HG03378 (cell line): ENCODE measurements around the gene TTN.
"Not testable (repeated sequence)": the region's sequence is repeated elsewhere in the genome, so short reads cannot be mapped to it uniquely, and the experiment has no call there.

Experiments used
- ATAC-seq: cut with Tn5 transposase; IDR thresholded peaks from one replicate; pipeline ENCODE4 v1.9.1; 2021; ENCODE audit warnings: mild to moderate bottlenecking, moderate library complexity; ENCODE audit not compliant: unreplicated experiment

TTN gene

DNA sequence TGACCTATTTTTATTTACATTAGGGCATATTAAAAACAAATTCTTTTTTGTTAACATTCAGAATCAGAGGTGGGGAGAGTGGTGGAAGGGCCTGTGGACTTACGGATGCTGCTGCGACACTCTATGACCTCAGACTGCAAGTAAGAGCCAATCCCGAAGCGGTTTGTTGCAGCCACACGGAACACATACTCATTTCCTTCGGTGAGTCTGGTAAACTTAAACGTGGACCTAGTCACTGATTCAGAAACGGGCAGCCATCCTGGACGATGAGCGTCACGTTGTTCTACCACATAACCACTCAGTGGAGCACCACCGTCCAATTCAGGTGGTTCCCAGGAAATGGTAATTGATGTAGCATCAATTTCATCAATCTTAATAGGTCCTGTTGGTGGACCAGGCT is 265.1 kb downstream of the TTN start:
- no peak for ATAC-seq

DNA sequence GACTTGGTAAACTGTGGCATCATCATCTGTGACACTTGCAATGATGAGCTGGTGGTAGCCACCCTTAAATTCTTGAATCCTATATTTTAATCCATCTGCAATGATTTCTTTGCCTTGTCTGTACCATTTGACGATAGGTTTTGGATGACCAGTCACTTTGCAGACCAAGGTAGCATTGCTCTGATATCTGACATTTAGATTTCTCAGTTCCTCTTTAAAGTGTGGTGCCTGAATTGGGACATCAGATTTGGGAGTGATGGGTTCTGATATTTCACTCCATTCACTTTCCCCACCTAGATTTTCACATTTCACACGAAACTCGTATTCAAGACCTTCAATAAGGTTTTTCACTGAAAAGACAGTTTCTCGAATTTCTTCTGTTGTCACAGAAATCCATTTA is 271.2 kb downstream of the TTN start:
- no peak for ATAC-seq

DNA sequence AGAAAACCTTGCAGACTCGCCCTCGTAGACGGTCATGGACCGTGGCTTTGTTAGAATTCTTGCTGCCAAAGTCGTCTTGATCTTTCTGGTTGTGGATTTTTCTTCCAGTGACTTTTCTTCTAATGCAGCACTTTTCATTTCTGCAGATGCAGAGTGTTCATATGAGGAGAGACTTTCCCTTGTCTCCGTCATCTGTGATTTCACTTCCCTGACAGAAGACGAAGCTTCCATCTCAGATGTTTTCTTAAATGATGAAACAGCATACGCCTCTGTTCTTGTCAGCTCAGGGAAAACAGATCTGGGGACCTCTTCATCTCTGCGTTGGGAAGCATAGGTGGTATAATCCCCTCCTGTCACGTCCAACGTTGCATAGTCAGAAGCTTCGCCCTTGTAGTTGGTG is 276.1 kb downstream of the TTN start:
- ATAC-seq: no peak

DNA sequence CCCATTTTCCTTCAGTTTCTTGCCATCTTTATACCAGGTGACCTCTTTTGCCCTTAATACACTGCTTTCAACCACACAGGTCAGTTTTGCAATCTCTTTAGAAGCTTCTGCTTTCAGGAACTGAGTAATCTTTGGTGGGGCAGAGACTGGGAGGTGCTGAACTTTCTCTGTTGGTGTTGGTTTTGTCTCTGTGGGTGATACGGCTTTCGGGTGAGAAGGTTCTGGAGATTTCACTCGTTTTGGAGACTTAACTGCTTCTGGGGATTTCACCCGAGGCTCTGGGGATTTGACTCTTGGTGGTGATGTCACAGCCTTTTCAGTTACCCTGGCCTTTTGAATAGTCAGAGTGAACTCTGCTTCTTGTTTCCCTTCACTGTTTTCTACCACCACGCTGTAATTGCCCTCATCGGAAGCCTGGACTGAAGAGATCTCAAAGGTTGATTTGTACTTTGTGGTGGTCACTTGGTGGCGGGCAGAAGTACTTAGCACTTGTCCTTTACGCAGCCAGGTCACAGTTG is 276.5 kb downstream of the TTN start:
- peak; percentile 98 for ATAC-seq

DNA sequence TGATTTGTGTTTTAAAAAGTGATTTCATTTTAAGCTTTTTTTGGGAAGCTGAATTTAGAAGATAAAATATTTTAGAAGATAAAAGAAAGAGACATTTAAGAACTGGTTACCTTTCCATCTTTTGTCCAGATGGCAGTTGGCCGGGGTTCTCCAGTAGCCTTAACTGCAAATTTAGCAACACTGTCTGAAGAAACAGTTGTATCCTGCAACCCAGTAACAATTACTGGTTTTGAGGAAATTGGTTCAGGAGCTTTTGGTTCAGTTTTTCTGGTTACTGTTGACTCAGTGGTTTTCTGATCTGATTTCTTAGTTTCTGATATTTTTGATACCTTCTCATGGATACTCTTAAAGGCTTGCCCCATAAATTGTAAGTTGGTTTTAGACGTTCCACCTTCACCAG is 277.1 kb downstream of the TTN start:
- ATAC-seq: no peak

DNA sequence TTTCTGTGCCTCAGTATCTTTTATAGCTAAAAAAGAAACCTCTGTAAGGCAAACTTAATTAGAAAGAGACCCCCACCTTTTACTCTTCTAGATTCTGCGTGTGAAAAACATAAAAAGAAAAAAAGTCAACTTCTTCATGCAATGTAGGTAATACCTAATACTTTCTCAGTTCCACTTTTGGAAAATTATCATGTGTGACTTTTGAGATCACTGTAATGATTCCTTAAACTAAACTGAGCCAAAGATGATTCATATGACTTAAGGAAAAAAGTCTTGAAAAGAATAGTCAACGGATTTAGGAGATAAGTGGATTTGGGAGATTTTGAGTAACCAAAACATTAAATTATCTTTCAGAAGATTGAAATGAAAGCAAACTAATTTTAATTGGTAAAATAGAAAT is 278.0 kb downstream of the TTN start:
- ATAC-seq: no peak

DNA sequence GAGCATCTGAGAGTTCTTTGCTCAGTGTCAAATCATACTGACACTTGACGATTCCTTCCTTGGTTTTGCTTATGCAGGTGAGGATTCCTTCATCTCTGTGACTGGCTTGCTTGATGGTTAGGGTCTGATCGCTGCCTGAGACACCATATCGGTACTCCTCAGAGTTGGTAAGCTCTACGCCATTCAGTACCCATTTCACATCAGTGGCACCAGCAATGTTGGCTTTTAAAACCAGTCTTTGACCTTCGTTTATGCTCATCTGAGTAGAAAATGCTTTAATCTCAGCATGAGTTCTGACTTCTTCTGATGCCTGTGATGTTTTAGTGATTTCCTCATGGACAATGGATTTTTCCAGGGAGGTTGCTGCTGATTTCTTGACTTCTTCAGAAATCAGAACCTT is 278.6 kb downstream of the TTN start:
- no peak for ATAC-seq

DNA sequence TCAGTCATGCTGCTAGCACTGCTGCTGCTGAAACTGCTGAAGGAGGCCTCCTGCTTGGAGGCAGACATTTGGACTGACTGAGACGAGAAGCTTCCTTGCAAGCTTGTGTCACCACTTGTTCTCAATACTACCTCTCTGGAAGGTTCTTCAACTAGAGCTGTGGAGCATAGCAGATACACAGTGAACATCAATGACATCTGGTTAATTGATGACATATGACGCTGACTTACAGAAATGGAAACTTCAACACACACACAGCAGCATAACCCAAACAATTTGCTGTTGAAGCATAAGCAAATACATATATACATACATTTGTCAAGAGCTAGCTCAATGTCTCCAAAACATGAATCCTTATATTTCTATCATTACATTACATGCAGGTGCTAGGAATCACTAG is 279.6 kb downstream of the TTN start:
- no peak for ATAC-seq

DNA sequence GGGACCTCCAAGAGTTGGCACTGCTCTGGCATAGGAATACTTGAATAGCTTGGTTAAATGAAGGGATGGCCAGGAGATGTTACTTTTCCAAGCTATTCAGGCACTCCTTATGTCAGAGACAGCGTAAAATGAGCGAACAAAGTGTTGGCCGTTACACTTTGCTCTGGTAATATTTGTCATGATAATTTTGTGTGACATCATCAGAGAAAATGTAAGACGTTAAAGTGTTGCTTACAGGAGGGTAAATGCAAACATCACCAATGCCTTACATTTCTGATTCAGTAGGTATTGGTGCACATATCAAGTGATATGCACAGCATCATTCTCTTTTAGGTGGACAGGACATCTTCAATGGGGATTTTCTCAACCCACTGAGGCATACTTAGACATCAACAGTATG is 281.0 kb downstream of the TTN start:
- no peak for ATAC-seq

DNA sequence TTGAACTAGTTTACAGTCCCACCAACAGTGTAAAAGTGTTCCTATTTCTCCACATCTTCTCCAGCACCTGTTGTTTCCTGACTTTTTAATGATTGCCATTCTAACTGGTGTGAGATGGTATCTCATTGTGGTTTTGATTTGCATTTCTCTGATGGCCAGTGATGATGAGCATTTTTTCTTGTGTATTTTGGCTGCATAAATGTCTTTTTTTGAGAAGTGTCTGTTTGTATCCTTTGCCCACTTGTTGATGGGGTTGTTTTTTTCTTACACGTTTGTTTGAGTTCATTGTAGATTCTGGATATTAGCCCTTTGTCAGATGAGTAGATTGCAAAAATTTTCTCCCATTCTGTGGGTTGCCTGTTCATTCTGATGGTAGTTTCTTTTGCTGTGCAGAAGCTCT is 281.8 kb downstream of the TTN start:
- ATAC-seq: not testable (repeated sequence)

DNA sequence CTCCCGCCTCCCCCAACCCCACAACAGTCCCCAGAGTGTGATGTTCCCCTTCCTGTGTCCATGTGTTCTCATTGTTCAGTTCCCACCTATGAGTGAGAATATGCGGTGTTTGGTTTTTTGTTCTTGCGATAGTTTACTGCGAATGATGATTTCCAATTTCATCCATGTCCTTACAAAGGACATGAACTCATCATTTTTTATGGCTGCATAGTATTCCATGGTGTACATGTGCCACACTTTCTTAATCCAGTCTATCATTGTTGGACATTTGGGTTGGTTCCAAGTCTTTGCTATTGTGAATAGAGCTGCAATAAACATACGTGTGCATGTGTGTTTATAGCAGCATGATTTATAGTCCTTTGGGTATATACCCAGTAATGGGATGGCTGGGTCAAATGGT is 282.2 kb downstream of the TTN start:
- not testable (repeated sequence) for ATAC-seq

DNA sequence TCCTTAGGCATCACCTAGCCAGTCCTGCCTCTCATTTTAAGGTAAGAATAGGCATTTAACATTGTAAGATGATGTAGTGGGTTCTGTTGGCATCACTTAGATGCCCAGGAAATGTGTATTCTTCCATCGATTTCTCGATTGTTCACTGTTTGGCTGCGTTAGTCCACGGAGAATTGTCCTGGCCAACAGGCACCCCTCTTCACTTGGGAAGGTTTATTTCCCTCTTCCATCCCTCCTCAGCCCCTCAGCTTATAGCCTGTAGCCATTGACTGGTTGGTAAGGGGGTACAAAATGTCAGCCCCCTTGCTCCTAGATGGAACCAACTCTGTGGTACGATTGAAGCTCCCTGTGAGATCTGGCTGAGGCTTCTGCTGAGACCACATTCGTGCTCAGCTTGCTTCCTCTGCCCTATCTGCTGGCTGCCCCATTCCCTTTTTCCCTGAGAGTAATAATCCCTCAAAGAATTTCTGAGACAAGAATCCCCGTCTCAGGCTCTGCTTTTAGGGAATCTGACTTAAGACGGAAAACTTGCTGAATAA is 283.6 kb downstream of the TTN start:
- no peak for ATAC-seq

DNA sequence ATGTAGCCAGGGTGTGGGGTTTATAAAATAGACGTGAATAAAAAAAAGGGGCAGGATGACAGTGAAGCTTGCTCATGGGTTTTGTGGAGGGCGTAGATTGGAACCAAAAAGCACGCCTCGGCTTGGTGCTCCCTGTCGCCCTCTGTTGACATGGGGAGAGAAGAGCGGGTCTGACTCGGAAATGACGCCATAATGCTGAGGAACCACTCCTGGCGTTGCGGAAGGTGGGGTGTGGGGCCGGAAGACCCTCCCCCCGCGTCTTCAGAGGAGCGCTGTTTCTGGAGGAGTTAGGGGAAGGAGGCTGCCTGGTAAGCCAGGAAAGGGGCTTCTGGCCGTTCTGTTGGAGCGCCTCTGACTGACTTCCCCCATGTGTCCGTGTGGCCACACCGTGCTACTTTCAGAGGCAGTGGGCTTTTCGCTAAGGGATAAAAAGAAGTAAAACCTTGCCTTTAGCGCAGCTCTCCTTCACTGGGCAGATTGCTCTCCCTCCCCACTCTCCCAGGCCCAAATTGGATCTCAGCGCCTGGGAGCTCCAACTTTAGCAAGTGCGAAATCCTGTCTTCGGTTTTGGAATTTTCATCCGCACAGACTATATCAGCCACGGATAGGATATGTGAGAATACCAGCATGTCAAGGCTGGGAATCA is 284.1 kb downstream of the TTN start:
- ATAC-seq: peak; percentile 83

DNA sequence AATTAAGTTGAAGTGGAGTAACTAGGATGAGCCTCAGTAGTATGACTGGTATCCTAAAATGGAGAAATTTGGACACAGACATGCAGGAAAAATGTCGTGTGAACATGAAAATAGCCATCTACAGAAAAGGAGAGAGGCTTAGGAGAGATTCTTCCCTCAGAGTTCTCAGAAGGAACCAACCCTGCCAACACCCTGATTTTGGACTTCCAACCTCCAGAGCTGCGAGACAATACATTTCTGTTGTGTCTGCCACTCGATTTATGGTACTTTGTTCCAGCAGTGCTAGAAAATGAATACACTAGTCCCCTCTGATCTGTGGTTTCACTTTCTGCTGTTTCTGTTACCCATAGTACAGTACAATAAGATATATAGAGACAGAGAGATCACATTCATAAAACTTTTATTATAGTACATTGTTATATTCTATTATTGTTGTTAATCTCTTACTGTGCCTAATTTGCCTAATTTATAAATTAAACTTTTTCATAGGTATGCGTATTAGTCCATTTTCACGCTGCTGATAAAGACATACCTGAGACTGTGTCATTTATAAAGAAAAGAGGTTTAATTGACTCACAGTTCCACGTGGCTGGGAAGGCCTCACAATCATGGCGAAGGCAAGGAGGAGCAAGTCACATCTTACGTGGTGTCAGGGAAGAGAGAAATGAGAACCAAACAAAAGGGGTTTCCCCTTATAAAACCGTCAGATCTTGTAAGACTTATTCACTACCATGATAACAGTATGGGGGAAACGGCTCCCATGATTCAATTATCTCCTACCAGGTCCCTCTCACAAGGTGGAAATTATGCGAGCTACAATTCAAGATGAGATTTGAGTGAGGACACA is 285.7 kb downstream of the TTN start:
- ATAC-seq: no peak

DNA sequence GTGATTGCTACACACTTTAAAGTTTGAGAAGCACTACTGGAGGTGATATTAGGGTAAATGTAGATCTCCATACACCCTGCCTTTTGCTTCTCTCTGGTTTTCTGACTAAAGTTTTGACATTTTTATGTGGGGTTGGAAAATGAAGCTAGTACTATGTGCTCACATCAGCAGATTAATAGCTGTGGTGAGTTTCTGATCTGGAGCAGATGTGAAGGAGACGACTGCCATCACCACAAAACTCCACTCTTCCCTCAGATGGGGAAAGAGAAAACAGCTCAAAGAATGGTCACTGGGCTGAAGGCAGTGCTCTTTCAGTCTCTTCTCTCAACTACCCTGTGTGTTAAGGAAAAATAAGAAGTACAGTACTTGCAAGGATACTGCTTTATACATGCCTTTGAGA is 289.7 kb downstream of the TTN start:
- no peak for ATAC-seq

DNA sequence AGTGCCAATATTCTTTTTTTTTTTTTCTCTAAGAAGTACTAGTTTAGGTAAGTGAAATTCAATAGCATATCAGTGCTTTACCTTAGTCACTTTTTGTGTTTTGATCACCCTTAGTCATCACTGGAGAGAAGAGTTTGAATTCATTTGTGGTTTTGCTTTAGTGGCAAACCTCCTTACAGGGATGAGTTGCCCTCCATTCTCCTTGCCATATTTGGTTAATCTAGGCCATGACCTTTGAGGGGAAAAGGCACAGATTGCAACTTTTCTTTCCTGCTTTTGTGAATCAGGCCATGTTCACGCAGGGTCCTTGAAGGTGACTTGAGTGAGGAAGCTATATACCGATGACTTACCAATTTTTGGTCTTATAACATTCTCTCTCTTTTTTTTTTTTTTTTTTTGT is 292.6 kb downstream of the TTN start:
- peak; percentile 72 for ATAC-seq

DNA sequence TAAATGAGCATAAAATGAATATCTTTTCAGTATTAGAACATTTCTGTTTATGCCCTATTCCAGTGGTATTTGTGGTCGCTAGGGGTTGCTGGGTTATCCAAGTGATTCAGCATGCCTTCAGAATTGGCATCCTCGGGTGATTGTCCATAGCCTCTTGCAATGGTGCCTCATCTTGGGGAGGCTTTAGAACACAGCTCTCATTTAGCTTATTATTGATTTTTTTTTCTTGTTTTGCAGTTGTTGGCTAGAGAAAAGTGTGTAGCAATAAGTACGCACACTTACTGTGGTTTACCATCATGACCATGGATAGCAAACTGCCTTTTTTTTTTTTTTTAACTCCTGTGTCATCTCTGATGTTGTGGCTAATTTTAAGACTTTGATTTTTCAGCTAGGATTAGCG is 293.3 kb downstream of the TTN start:
- no peak for ATAC-seq

DNA sequence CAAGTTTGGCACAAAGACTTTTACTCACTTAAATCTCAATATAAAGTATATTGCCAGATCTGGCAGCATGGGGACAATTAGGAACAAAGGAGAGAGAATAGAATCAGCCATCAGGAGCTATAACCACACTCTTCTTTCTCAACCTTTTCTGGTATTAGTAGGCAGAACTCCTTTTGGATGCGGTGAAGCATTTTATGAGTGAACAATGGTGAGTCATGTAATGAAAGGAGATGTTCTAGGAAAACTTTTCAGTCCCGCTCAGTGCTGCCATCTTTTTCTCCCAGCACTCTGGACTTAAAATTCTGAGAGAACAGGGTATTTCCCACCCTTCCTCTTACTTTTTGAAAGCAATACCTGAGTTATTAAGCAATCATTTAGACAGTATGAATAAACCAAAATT is 294.7 kb downstream of the TTN start:
- ATAC-seq: no peak

DNA sequence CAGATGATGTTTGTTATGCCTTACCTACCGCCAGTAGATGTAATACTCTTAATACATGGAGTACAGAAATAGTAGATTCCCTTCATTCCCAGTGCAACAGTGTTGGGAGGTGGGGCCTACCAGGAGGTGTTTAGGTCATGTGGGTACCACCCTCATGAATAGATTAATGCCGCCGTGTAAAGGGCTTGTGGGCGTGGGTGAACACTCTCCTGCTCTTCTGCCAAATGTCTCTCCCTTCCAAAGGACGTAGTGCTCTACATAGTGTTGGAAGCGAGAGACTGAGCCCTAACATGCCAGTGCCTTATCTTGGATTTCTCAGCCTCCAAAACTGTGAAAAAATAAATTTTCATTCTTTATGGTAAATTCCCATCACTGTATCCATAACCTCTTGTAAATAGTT is 296.8 kb downstream of the TTN start:
- ATAC-seq: no peak

DNA sequence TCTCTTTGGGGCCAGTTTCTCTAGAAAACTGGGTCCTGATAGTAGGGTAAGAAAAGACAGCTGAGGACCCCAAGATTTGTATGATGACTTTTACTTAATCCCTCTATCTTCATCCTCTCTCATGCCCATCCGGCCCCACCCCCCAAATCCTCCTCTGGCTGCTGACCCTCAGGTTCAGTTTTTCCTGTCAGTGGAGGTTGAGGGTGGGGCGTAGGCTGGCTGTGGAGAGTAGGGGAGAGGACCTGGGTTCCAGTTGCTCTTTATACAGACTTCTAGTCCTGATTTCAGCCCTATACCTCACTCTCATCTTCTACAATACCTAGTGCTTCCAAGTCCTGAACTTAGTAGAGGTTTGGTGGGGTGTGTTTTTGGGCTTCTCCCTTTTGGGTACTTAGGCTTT is 298.6 kb downstream of the TTN start:
- ATAC-seq: no peak

DNA sequence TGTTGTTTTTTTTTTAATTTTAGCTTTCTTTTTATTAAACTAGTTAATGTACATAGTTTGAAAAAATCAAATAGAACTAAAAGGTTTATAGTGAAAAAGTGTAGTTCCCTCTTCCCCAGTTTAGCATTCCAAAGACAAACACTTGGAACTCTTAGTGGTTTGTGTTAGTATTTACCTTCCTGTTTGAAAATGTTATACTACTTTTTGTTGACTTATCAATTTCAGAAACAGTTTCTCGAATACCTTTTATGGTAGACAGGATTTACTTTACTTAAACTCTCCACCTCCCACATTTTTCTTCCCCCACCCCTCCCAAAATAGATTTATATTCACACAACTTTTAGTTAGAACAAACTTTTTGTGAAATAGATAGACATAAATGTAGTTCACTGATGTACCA is 300.3 kb downstream of the TTN start:
- no peak for ATAC-seq

DNA sequence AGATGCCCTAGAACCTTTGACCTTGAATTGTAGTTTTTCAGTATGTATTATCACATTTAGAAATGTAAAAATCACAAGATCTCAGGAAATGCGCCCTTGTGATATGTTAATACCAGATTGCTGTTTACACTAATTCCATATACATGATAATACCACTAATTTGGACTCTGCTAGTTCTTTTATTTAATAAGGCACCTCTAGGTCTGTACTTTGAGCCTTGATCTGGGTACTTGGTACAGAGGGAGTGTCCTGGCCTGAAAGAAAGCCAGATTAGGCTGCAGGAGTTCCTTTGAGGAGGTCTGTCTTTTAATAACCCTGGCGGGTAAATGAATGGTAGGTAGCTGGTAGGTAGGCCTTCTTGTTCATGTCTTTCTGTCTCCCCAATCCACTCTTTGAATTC is 300.7 kb downstream of the TTN start:
- ATAC-seq: no peak
